Measurements from ENCODE around the gene ATF1.

The ATF1 gene

GRCh38 chr12:50725011-50725942, 38.6 kb upstream of the ATF1 start:
- H3K4me3 ChIP-seq (ENCODE audit: low read depth, low read length): no peak overlapping the region
- TF ChIP-seq, protein P1, sequence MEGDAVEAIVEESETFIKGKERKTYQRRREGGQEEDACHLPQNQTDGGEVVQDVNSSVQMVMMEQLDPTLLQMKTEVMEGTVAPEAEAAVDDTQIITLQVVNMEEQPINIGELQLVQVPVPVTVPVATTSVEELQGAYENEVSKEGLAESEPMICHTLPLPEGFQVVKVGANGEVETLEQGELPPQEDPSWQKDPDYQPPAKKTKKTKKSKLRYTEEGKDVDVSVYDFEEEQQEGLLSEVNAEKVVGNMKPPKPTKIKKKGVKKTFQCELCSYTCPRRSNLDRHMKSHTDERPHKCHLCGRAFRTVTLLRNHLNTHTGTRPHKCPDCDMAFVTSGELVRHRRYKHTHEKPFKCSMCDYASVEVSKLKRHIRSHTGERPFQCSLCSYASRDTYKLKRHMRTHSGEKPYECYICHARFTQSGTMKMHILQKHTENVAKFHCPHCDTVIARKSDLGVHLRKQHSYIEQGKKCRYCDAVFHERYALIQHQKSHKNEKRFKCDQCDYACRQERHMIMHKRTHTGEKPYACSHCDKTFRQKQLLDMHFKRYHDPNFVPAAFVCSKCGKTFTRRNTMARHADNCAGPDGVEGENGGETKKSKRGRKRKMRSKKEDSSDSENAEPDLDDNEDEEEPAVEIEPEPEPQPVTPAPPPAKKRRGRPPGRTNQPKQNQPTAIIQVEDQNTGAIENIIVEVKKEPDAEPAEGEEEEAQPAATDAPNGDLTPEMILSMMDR (IDR thresholded peaks at IDR 0.05; ENCODE audit: insufficient read depth, low read length, missing control alignments): no peak
- POLR2A ChIA-PET: no interaction called here
- DNase-seq (ENCODE audit: low read depth, low spot score): no peak
- CTCF ChIA-PET: interaction anchor here (0.9 to 1.3 kb wide), 4 partner anchors 10 to 221 kb away, joined by 3 to 5 read pairs (median 4); partner anchors contain the start of gene DIP2B

DNA sequence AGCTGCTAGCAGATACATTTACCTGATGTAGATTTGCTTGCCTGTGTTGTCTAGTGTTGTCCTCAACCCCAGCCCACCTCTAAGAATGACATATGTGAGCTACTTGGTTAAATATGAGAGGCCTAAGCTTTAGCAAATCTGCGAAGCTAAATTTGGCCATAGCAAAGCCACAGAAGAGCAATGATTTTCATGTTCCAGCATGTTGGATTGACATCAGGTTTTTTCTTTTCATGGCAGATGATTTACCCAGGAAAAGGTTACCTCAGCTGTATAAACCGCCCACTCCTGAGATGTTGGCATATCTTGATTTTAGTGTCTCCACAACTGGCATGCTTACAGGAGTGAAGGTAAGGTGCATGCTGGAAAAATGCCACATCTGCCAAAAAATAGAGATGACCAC, 36.4 kb upstream of the ATF1 start:
- no peak overlapping the region for H3K4me3 ChIP-seq (ENCODE audit: low read depth, low read length)
- ChIA-PET POLR2A (no interaction called here), CTCF (no interaction called here)
- TF ChIP-seq, protein P1 (IDR thresholded peaks at IDR 0.05; ENCODE audit: insufficient read depth, low read length, missing control alignments): no peak
- no peak for DNase-seq (ENCODE audit: low read depth, low spot score)

DNA sequence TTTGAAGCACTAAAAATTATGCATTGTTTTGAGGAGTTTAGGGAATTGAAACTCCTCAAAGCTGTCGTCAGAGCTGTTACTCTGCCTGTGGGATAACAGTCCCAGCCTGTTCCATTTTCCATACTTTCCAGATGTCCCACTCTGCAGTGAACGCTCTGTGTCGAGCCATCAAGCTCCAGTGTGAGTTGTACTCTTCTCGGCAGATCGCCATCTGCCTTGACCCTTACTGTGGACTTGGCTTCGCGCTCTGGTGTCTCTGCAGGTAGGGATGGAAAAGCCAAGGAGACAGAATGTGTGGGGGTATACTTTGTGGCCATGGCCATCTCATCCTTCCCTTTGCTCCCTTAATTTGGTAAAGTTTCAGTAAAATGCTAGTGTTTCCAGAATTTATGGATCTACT, 35.5 kb upstream of the ATF1 start:
- no peak overlapping the region for H3K4me3 ChIP-seq (ENCODE audit: low read depth, low read length)
- POLR2A ChIA-PET: no interaction called here
- TF ChIP-seq, protein P1 (IDR thresholded peaks at IDR 0.05; ENCODE audit: insufficient read depth, low read length, missing control alignments): no peak
- CTCF ChIA-PET: no interaction called here
- no peak for DNase-seq (ENCODE audit: low read depth, low spot score)

DNA sequence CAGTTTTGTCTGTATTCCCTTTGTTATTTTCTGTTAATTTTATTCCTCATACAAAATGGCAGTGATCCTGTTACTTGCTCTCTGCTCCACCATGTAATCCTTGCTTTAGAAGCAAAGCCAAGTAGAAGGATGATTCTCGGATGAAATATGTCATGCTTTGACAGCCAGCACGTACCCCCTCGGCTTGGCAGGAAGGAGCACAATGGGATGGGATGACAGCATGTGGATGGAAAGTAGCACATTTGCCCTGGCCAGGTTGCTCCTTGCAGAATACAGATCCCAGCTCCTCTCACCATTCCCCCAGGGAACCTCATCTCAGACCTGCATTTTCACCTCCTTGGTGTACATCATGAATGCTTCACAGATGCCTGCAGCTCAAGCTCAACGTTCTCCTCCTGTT, 35.1 kb upstream of the ATF1 start:
- TF ChIP-seq, protein P1 (IDR thresholded peaks at IDR 0.05; ENCODE audit: insufficient read depth, low read length, missing control alignments): no peak
- POLR2A ChIA-PET: no interaction called here
- H3K4me3 ChIP-seq (ENCODE audit: low read depth, low read length): no peak overlapping the region
- CTCF ChIA-PET: no interaction called here
- DNase-seq (ENCODE audit: low read depth, low spot score): no peak

- peak; percentile 52 for DNase-seq (ENCODE audit: low read depth, low spot score)
- TF ChIP-seq, protein P1 (IDR thresholded peaks at IDR 0.05; ENCODE audit: insufficient read depth, low read length, missing control alignments): no peak
- POLR2A ChIA-PET: no interaction called here
- CTCF ChIA-PET: interaction anchor here (0.9 to 5.7 kb wide), 2 partner anchors 12 to 228 kb away, joined by 3 to 47 read pairs; partner anchors contain the start of gene DIP2B
- H3K4me3 ChIP-seq (ENCODE audit: low read depth, low read length): no peak overlapping the region
These were observed 31.3 kb upstream of the ATF1 start for GRCh38 chr12:50732591-50732990.

GRCh38 chr12:50733706-50734105, 30.2 kb upstream of the ATF1 start:
- no peak for DNase-seq (ENCODE audit: low read depth, low spot score)
- CTCF ChIA-PET: interaction anchor here (1.3 to 5.7 kb wide), 4 partner anchors 13 to 229 kb away, joined by 4 to 47 read pairs (median 8); partner anchors contain the start of gene DIP2B
- TF ChIP-seq, protein P1 (IDR thresholded peaks at IDR 0.05; ENCODE audit: insufficient read depth, low read length, missing control alignments): no peak
- POLR2A ChIA-PET: no interaction called here
- no peak overlapping the region for H3K4me3 ChIP-seq (ENCODE audit: low read depth, low read length)
